Stimulated activated CD4-positive, alpha-beta T cell treated with anti-CD3 and anti-CD28 coated beads, Interleukin-2, amount 100 ng/mL, for 4 hours (primary cell): Measurements from ENCODE around the gene STC2.

Experiments used
- DNase-seq: peaks from one replicate; pipeline ENCODE4 v3.0.0-alpha.2; 2020; ENCODE audit warnings: low read depth

Gene STC2

GRCh38 chr5:173314166-173314952 lies 13.9 kb downstream of the STC2 start:
- no peak for DNase-seq

GRCh38 chr5:173313351-173313801 lies 14.8 kb downstream of the STC2 start:
- DNase-seq: no peak

GRCh38 chr5:173312821-173313220 lies 15.4 kb downstream of the STC2 start:
- DNase-seq: no peak

- no peak for DNase-seq
These were observed 16.2 kb downstream of the STC2 start for GRCh38 chr5:173311818-173312585.

- no peak for DNase-seq
These were observed 17.1 kb downstream of the STC2 start for GRCh38 chr5:173310861-173311785.

DNA sequence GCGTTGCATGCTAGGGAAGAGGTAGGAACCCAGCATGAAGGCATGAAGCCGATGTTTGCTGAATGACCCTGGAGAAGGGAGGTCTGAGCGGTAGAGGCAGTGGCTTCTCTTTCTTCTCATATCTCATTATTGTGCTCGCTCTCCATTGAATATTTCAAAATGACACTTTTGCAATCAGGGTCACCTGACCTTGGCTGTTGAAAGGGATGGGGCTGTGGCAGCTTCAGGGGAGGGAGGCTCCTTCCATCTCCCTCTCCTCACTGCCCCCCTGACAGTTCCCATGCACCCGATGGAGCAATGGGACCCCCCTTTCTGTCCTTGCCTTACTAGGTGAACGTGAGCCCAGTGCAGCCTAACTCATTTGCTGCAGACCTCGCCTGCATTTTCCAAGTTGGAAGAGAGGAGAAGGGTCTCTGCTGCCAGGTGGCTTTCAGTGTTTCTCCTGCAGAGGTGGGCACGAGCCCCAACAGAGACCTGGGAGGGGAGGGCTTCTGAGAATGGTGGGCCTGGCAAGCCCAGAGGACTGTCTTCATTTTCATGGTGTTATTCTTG lies 17.9 kb downstream of the STC2 start:
- DNase-seq: no peak

- DNase-seq: no peak
These were observed 18.5 kb downstream of the STC2 start for GRCh38 chr5:173309731-173310130.

DNA sequence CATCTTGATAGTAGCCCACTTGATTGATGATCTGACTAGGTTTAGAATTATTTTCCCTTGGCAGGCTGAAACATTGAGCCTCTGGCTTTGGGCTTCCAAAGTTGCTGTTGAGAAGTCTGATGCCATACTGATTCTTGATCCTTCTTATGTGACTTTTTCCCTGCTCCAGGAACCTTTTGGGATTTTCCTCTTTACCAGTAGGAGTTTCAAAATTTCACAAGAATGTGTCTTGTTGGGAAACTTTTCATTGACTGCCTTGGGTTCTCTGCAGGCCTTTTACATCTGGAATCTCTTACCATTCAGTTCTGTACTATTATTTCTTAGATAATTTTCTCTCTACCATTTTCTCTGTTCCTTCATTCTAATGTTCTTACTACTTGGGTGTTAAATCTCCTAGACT lies 20.0 kb downstream of the STC2 start:
- no peak for DNase-seq

- DNase-seq: no peak
These were observed 20.5 kb downstream of the STC2 start for GRCh38 chr5:173307695-173308094.

DNA sequence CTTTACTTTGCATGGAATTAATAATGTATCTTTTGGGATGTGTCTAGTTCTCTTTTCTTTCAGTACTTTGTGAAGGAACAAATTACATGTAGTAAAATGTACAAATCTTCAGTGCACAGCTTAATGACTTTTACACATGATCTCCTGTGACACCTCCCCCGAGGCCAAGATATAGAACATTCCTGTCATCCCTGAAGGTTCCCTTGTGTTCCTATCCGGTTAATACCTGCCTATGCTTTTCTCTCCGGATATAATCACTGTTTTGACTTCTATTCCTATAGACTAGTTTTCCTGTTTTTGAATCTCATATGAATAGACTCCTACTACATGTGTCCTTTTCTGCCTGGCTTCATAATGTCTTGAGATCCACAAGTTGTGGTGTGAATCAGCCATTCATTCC lies 21.5 kb downstream of the STC2 start:
- no peak for DNase-seq

GRCh38 chr5:173304591-173304988 lies 23.6 kb downstream of the STC2 start:
- no peak for DNase-seq

DNA sequence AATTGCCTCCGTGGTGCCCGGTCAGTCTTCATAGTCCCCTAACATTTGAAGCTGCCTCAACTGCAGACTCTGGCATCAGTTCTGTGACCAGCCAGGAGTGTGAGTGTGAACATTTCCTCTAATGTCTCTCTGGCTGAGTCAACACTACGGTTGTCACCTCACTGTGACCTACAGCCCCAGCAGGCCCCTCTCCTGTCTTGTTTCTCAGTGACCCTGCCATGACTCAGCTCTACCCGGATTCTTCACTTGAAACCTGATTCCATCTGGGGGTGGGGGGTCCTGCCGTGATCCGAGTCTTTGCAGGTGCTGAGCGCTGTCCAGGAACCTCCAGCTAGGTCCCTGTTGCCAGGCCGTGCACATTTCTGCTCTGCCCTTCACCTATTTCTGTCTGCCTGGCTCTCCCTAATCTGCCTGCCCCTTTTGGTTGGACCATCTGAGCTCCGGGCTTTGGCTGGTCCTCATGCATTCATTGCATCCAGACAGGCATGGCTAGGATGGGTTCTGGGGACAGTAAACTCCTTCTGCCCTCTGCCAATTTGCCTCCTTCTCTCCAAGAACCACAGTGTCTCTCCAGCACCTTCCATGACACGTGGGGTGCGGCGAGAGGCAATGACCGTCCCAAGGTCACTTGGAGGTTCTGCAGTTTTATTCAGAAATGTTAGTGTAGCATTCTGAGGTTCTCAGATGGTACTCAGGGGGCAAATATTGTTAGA lies 24.2 kb downstream of the STC2 start:
- DNase-seq: no peak

DNA sequence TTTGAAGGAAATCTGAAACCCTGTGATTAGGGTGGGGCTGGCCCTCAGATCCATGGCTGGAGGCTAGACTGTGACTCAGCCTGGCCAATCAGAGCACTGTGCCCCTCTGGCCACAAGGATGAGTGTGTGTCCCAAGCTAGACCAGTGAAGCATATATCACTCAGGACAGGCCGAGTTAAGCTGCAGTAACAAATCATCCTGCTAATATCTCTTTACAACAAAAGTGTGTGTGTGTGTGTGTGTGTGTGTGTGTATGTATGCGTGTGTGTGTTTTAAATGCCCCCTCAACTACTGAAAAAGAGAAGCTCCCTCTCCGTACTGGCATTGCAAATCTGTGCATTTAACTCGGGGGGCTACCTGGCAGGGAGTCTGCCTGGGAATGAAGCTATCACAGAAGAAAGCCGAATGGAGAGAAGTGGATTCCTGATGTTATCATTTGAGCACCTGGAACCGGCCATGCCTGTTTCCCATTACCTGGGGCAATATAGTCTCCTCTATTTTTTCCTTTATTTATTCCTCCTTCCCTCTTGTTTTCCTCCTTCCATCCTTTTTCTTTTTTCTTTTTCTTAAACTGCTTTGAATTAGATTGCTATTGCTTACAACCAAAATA lies 25.6 kb downstream of the STC2 start:
- no peak for DNase-seq

- DNase-seq: no peak
These were observed 26.3 kb downstream of the STC2 start for GRCh38 chr5:173301695-173302545.

DNA sequence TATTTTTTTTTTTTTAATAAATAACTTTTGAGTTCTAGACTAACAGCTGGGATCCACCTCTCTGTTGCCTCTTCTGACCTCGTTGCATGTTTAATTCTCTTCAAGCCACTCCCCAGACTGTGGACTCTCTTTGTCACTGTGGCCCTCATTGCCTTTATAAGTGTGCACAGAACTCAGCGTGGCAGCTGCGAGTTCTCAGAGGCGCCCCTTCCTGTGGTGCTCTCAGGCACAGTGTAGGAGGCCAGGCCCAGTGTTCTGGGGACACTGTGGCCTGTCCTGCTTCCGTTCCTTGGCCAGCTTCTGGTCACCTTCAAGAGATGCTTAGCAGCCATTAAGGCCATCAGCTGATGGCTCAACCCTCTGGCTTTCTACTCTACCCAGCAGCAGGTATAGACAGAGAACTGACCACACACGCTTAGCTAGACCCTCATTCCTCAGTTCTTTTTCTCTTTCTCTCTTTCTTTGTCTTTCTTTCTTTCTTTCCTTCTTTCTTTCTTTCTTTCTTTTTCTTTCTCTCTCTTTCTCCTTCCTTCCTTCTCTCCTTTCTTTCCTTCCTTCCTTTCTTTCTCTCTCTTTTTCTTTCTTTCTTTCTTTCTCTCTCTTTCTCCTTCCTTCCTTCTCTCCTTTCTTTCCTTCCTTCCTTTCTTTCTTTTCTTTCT lies 27.7 kb downstream of the STC2 start:
- no peak for DNase-seq

DNA sequence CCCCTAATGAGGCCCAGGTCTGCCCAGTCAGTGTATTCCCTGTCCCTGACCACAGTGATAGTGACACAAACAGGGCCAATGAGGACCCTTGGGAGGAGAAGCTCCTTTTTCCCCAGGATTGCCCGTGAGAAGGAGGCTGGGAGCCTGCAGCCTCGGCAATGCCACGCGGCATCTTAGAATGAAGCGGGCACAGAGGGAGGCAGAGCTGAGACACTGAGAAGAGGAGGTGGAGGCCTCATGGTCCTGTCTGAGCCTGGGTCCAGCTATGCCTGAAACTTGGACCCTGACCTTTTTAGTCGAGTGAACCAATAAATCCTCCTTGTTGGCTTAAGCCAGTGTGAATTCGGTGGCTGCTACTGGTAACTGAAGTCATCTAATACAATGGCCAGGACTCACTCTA lies 28.4 kb downstream of the STC2 start:
- no peak for DNase-seq

DNA sequence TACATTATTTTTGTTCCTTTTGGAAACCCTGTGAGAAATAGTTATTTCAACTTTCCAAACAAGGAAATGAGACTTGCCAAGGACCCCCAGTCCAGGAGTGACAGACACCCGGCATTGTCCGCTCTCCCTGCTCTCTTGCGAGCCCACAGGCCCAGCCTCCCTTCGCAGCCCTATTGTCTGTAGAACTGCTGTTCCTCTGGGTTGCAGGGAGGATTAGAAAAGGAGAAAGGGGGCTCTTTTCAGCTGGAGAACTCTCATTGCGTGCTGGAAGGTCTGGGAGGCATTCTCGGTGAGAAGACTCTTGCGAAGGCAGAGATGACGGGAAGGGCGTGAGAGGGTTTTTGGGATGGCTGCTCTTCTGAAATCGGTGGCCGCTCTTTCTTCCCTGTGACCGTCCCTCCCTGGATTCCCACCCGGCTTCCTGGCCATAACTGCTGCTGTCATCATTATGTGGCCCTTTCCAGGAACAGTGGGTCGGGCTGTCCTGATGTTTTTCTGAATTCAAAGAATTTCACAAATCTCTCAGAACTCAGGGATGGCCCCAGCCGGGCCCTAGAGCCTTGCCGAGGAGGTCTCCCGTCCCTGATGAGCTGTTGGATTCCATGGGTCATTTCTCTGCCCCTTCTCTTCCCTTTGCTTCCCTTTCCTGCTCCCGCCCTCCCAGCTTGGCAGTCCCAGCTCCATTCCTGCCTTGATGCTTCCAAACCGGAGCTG lies 29.8 kb downstream of the STC2 start:
- DNase-seq: no peak

GRCh38 chr5:173297813-173298212 lies 30.4 kb downstream of the STC2 start:
- no peak for DNase-seq
